C4-2B (cell line): Measurements from ENCODE around the gene NR2E1.

Experiments used
- CTCF ChIP-seq: fragments of 450-650 bp; conservative IDR thresholded peaks from 2 replicates; pipeline ENCODE4 v1.5.1; 2017; ENCODE audit warnings: mild to moderate bottlenecking
- ZFX ChIP-seq: fragments of 450-650 bp; IDR thresholded peaks from 2 replicates; pipeline ENCODE4 v1.6.1; 2017

GRCh38 chr6:108157234-108157980, 8.4 kb upstream of the NR2E1 start:
- no peak for TF ChIP-seq CTCF
- no peak for TF ChIP-seq ZFX
